ENCODE measurements around the gene DPM1. TPM values are rescaled to one million over a fixed set of nuclear protein-coding genes. Genes with fewer than 3 reads are reported as not detected.

DPM1 gene
- total and polyA plus RNA-seq, 8 donors: 13.6 to 34.8 (median 17.8) TPM

DNA sequence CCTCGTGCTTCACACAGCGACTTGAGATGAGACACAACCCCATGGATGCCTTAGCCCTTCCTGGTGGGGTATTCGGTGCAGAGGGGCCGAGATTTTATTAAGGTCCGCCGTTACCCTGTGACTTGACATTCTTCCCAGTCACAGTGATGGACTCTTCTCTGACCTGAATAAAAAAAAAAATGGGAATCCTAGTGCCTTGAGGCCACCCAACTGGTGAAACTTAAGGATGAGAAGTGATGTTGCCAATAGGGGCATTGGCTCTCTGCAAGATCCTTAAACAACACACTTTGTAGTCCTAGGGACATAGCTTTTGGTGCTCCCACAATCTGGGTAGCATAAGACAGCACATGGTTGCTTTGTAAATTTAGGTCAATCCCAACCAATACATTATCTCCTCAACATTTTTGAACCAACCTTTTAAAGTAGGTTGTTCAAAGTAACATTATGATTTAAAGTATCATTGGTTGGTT is 26.3 kb downstream of the DPM1 start:
- intact Hi-C loops (cut with DNase I): no loop called here
- DNase-seq: no peak
- Histone ChIP-seq H3K36me3 (peaks cover 0 to 24% (median 5%) of the 10 kb centered on the region in 3 donors), H3K4me3 (peak overlapping the region; percentile 31 to 77 (median 59)), H3K27ac (peak overlapping the region; percentile 99), H3K27me3 (no peaks in the 10 kb centered on the region), H3K9me3 (no peaks in the 10 kb centered on the region), H3K4me1 (peaks cover 0 to 22% (median 9%) of the 10 kb centered on the region in 3 donors)
- no peak for ATAC-seq
- TF ChIP-seq, protein P1, sequence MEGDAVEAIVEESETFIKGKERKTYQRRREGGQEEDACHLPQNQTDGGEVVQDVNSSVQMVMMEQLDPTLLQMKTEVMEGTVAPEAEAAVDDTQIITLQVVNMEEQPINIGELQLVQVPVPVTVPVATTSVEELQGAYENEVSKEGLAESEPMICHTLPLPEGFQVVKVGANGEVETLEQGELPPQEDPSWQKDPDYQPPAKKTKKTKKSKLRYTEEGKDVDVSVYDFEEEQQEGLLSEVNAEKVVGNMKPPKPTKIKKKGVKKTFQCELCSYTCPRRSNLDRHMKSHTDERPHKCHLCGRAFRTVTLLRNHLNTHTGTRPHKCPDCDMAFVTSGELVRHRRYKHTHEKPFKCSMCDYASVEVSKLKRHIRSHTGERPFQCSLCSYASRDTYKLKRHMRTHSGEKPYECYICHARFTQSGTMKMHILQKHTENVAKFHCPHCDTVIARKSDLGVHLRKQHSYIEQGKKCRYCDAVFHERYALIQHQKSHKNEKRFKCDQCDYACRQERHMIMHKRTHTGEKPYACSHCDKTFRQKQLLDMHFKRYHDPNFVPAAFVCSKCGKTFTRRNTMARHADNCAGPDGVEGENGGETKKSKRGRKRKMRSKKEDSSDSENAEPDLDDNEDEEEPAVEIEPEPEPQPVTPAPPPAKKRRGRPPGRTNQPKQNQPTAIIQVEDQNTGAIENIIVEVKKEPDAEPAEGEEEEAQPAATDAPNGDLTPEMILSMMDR (IDR thresholded peaks at IDR 0.05): no peak
- no peak for FAIRE-seq
- WGBS, 2 donors: 55% methylated on average over 6 of the region's 6 CpGs

GRCh38 chr20:50931306-50932015 is 26.9 kb downstream of the DPM1 start, which contains the start of gene ADNP:
ADNP (minus strand) TSS chr20:50931437; CDS start chr20:50903996, 27,441 bp downstream.
- WGBS, 2 donors: 1% methylated on average over 41 to 58 of the region's 58 CpGs
- peaks cover 0 to 28% (median 15%) of the 10 kb centered on the region in 3 donors for H3K4me1 ChIP-seq
- H3K27ac ChIP-seq: peak within 1 kb of the TSS; percentile 99
- ATAC-seq (peak; percentile 85 to 91 (median 86)), FAIRE-seq (no peak), DNase-seq (peak; percentile 87 to 94 (median 91))
- intact Hi-C loops (cut with DNase I): no loop called here
- no peaks in the 10 kb centered on the region for H3K9me3 ChIP-seq
- no peaks in the 10 kb centered on the region for H3K27me3 ChIP-seq
- H3K36me3 ChIP-seq: peaks cover 0 to 23% (median 5%) of the 10 kb centered on the region in 3 donors
- TF ChIP-seq, protein P1 (IDR thresholded peaks at IDR 0.05): peak; percentile 34 to 57 (median 50)
- H3K4me3 ChIP-seq: peak within 1 kb of the TSS; percentile 69 to 84 (median 76)

DNA sequence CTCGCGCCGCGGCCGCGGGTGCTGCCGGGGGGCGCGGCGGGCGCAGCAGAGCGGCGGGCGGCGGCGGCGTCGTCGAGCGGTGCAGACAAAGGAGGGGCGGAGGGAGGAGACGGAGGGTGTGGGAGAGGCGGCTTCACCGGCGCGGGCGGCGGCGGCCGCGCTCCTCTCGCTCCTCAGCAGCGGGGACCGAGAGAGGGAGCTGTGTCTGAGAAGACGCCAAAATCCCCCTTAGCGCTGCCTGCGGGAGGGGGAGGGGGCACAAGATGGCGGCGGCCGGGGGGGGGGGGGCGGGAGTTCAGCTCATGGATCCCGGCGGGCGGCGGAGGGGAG is 27.4 kb downstream of the DPM1 start:
- peaks cover 0 to 18% (median 5%) of the 10 kb centered on the region in 3 donors for H3K36me3 ChIP-seq
- peak overlapping the region; percentile 99 for H3K27ac ChIP-seq
- TF ChIP-seq, protein P1 (IDR thresholded peaks at IDR 0.05): no peak
- ATAC-seq (peak; percentile 29 to 42 (median 34)), FAIRE-seq (no peak), DNase-seq (no peak)
- WGBS, 2 donors: 0 to 1% methylated on average over 6 to 37 of the region's 45 CpGs
- H3K9me3 ChIP-seq: no peaks in the 10 kb centered on the region
- no peaks in the 10 kb centered on the region for H3K27me3 ChIP-seq
- intact Hi-C loops (cut with DNase I): no loop called here
- H3K4me3 ChIP-seq: peak overlapping the region; percentile 31 to 77 (median 59)
- peaks cover 0 to 31% (median 20%) of the 10 kb centered on the region in 3 donors for H3K4me1 ChIP-seq

DNA sequence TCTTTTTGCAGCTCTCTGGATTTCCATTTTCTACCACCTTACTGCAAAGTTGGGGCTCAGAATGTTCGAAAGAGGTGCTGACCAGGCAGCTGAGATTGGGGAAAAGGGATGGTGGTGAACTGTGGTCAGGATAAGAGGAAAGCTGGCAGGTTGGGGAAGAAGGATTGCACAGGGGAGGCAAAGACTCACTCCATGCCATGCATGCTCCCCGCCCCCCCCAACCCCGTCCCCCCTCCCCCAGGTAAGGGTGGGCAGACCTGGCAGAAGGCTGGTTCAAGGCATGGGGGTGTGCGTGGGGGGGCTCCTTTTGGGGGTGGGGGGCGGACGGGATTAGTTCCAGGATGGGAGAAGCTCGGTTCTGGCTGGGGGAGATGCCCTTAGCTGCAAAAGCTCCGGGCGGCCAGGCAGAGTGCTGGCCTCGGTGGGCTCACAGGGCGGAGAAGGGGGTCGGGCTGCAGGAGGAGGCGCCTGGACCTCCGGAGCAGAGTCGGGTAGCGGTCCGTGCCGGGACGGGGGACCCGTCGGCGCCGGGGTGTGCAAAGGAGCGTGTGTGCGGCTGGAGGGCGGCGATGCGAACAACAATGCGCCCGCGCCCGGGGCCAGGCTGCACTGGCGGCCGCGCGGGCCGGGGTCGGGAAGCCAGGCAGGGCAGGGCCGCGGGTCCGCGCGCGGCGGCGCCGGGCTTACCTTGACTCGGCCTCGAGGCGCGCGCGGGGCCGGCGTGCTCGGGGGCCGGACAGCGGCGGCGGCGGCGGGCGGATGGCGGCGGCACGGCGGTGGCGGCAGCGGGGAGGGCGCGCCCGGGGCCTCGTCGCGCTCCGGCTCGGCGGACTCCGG is 28.0 kb downstream of the DPM1 start:
- H3K27ac ChIP-seq: peak overlapping the region; percentile 41 to 99 (median 99)
- TF ChIP-seq, protein P1 (IDR thresholded peaks at IDR 0.05): no peak
- no peaks in the 10 kb centered on the region for H3K27me3 ChIP-seq
- no peaks in the 10 kb centered on the region for H3K9me3 ChIP-seq
- intact Hi-C loops (cut with DNase I): no loop called here
- H3K36me3 ChIP-seq: peaks cover 0 to 12% (median under 1%) of the 10 kb centered on the region in 3 donors
- DNase-seq (peak; percentile 20 to 84 (median 52)), FAIRE-seq (no peak), ATAC-seq (peak in 2 of 4 donors; percentile 3 to 6)
- 1 to 2% methylated on average over 23 to 79 of the region's 79 CpGs for WGBS, 2 donors
- peaks cover 0 to 36% (median 26%) of the 10 kb centered on the region in 3 donors for H3K4me1 ChIP-seq
- H3K4me3 ChIP-seq: peak overlapping the region; percentile 69 to 84 (median 76)

Measured in pancreas (tissue), 10 donors.